Measurements from ENCODE around the gene HOXA5. TPM values are rescaled to one million over a fixed set of nuclear protein-coding genes. Genes with fewer than 3 reads are reported as not detected.
A peak's percentile ranks its signal among the peaks of the same experiment; 100 is the strongest.

HOXA5 gene
- total and polyA plus RNA-seq, 10 of the 15 experiments (the other 5 are each of a cell fraction or from before 2014, with no cell fraction given) = 0.05 to 0.13 TPM; not detected in 8

DNA sequence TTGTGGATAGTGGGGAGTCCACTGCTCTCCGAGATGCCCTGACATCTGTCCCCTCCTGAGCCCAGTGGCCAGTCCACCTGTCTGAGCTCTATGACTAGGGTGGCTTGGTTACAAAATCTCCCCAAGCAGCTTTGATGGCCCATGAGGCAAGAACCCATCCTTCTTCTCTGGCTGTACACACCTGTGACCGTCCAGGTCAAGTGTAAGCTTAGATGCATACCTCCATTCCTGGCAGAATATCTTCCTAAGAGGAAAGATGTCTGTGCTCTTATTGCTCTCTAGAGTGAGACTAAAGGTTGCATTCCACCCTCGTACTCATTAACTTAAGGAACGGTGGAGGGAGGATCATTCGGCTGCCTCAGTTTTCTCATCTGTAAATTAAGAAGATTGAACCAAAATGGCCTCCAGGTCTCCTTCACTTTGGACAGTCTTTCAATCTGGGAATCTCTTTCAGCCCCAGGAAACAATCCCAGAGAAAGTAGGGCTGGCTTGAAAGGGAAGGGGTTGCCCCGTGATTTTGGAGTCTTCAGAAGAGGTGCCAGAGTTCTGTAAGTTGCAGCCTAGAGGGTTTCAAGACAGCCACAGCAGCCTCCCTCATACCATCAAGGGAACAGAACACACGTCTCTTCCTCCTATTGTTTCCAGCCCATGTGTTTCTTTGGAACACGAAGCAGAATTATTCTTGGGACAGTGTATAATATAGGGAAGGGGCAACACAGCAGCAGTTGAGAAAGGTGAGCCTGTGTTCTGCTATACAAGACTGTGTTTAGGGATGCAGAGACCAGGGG is 18.4 kb downstream of the HOXA5 start (continued):
- no peak for TF ChIP-seq SPI1 (IDR thresholded peaks at IDR 0.05; ENCODE audit: borderline replicate concordance, insufficient read depth, low read depth, low read length)
- TF ChIP-seq ZNF274 (IDR thresholded peaks at IDR 0.05; ENCODE audit: insufficient read depth, insufficient read length) = no peak
- no peak for TF ChIP-seq POLR2AphosphoS5 (IDR thresholded peaks at IDR 0.05; ENCODE audit: low read length)
- TF ChIP-seq, protein P1, sequence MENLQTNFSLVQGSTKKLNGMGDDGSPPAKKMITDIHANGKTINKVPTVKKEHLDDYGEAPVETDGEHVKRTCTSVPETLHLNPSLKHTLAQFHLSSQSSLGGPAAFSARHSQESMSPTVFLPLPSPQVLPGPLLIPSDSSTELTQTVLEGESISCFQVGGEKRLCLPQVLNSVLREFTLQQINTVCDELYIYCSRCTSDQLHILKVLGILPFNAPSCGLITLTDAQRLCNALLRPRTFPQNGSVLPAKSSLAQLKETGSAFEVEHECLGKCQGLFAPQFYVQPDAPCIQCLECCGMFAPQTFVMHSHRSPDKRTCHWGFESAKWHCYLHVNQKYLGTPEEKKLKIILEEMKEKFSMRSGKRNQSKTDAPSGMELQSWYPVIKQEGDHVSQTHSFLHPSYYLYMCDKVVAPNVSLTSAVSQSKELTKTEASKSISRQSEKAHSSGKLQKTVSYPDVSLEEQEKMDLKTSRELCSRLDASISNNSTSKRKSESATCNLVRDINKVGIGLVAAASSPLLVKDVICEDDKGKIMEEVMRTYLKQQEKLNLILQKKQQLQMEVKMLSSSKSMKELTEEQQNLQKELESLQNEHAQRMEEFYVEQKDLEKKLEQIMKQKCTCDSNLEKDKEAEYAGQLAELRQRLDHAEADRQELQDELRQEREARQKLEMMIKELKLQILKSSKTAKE (IDR thresholded peaks at IDR 0.05; ENCODE audit: low read depth, poor library complexity, severe bottlenecking) = no peak

GRCh38 chr7:27124096-27124901 is 19.2 kb downstream of the HOXA5 start:
- in situ Hi-C loops (cut with MboI) = no loop called here

More at GRCh38 chr7:27124096-27124901, 19.2 kb downstream of the HOXA5 start:
- Histone ChIP-seq H3K9me3 (replicated peaks; ENCODE audit: control insufficient read depth, insufficient read depth, low read length) (no peaks in the 10 kb centered on the region), H3K9ac (ENCODE audit: control insufficient read depth, insufficient read depth, low read length) (no peak overlapping the region), H3K4me1 (ENCODE audit: control insufficient read depth, insufficient read depth, low read length) (no peaks in the 10 kb centered on the region), H3K27me3 (replicated peaks in 1 of 2; ENCODE audit: control insufficient read depth in 2 of 2, insufficient read depth in 2 of 2, low read length in 1 of 2) (peaks cover 0 to 2% of the 10 kb centered on the region in 2 experiments; a peak in 3 of 4 replicates), H2AFZ (ENCODE audit: control insufficient read depth, low read depth, low read length) (no peak overlapping the region), H3K36me3 (ENCODE audit: control insufficient read depth in 2 of 2, insufficient read depth in 2 of 2, low read length in 1 of 2) (no peaks in the 10 kb centered on the region), H3K4me3 (no peak overlapping the region), H3K79me2 (ENCODE audit: control insufficient read depth, insufficient read depth, low read length) (no peaks in the 10 kb centered on the region), H3K4me2 (ENCODE audit: control insufficient read depth, insufficient read depth) (no peak overlapping the region), H4K20me1 (ENCODE audit: control insufficient read depth, insufficient read depth) (no peaks in the 10 kb centered on the region), H3K27ac (ENCODE audit: control insufficient read depth, insufficient read depth) (no peak overlapping the region)
- ChIA-PET RAD21 (ENCODE audit: unreplicated experiment) (no interaction called here), SMC1A (ENCODE audit: uncharacterized antibody, unreplicated experiment) (no interaction called here), CTCF (no interaction called here), POLR2A (no interaction called here)
- no peak for DNase-seq (ENCODE audit: low read depth, low spot score)
- ATAC-seq = no peak
- no TSS peak for BruUV-seq (replicated peaks)
- intact Hi-C loops (cut with micrococcal nuclease; ENCODE audit: unreplicated experiment) = no loop called here
- 81% methylated on average over 43 of the region's 43 CpGs for WGBS (ENCODE audit: insufficient coverage, insufficient replicate concordance, low lambda C conversion rate, missing lambda C conversion rate)
- FAIRE-seq = no peak
- TF ChIP-seq RAD51 (IDR thresholded peaks at IDR 0.05) = peak; percentile 50; the same call in 1 of the 2 replicates
- TF ChIP-seq HDAC2 (IDR thresholded peaks at IDR 0.05) = no peak
- TF ChIP-seq NFIC (IDR thresholded peaks at IDR 0.05; ENCODE audit: low read depth, low read length) = no peak
- TF ChIP-seq ZNF274 (IDR thresholded peaks at IDR 0.05; ENCODE audit: insufficient read depth, insufficient read length) = no peak
- TF ChIP-seq, protein P2, sequence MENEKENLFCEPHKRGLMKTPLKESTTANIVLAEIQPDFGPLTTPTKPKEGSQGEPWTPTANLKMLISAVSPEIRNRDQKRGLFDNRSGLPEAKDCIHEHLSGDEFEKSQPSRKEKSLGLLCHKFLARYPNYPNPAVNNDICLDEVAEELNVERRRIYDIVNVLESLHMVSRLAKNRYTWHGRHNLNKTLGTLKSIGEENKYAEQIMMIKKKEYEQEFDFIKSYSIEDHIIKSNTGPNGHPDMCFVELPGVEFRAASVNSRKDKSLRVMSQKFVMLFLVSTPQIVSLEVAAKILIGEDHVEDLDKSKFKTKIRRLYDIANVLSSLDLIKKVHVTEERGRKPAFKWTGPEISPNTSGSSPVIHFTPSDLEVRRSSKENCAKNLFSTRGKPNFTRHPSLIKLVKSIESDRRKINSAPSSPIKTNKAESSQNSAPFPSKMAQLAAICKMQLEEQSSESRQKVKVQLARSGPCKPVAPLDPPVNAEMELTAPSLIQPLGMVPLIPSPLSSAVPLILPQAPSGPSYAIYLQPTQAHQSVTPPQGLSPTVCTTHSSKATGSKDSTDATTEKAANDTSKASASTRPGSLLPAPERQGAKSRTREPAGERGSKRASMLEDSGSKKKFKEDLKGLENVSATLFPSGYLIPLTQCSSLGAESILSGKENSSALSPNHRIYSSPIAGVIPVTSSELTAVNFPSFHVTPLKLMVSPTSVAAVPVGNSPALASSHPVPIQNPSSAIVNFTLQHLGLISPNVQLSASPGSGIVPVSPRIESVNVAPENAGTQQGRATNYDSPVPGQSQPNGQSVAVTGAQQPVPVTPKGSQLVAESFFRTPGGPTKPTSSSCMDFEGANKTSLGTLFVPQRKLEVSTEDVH (IDR thresholded peaks at IDR 0.05; ENCODE audit: low read depth, partially characterized antibody) = no peak
- TF ChIP-seq PBX3 (IDR thresholded peaks at IDR 0.05; ENCODE audit: insufficient replicate concordance, low read depth, low read length) = no peak
